DOHH2 (cell line): ENCODE data around the gene MEGF11.

Source experiments
- H3F3A ChIP-seq: fragments of 200-600 bp; sonication (generic), shearing (Covaris generic); 2 replicates; pipeline ENCODE4 v1.6.0; 2016; ENCODE audit warnings: antibody characterized with exemption, mild to moderate bottlenecking; ENCODE audit not compliant: control insufficient read depth, insufficient read depth
- H3K27ac ChIP-seq: fragments of 200-600 bp; sonication (generic); 2 replicates; pipeline ENCODE4 v1.5.1; 2014; ENCODE audit warnings: low read depth, mild to moderate bottlenecking, low read length, moderate library complexity
- H3K27me3 ChIP-seq: fragments of 200-600 bp; sonication (generic); 2 replicates; pipeline ENCODE4 v1.6.1; 2014; ENCODE audit warnings: mild to moderate bottlenecking, low read length, mixed read lengths; ENCODE audit not compliant: control insufficient read depth
- H3K36me3 ChIP-seq: fragments of 200-600 bp; sonication (generic); 2 replicates; pipeline ENCODE4 v1.6.1; 2014; ENCODE audit warnings: mild to moderate bottlenecking, low read length, moderate library complexity, mixed read lengths; ENCODE audit not compliant: control insufficient read depth
- H3K4me1 ChIP-seq: fragments of 200-600 bp; sonication (generic); 2 replicates; pipeline ENCODE4 v1.6.1; 2014; ENCODE audit warnings: mild to moderate bottlenecking, low read length, mixed read lengths; ENCODE audit not compliant: control insufficient read depth
- H3K4me2 ChIP-seq: fragments of 200-600 bp; sonication (generic); 2 replicates; pipeline ENCODE4 v1.6.0; 2014; ENCODE audit warnings: mild to moderate bottlenecking, low read length, moderate library complexity
- H3K4me3 ChIP-seq: fragments of 200-600 bp; sonication (generic); 2 replicates; pipeline ENCODE4 v1.5.1; 2014; ENCODE audit warnings: mild to moderate bottlenecking, low read length, mixed read lengths
- H3K79me2 ChIP-seq: fragments of 200-600 bp; sonication (generic); 2 replicates; pipeline ENCODE4 v1.6.1; 2014; ENCODE audit warnings: mild to moderate bottlenecking, low read length, mixed read lengths; ENCODE audit not compliant: control insufficient read depth
- H3K9me2 ChIP-seq: fragments of 200-600 bp; sonication (generic); replicated peaks from 2 replicates; pipeline ENCODE4 v1.6.1; 2014; ENCODE audit warnings: mild to moderate bottlenecking, low read length, mixed read lengths; ENCODE audit not compliant: control insufficient read depth
- H3K9me3 ChIP-seq: fragments of 200-600 bp; sonication (generic); 2 replicates; pipeline ENCODE4 v1.6.1; 2014; ENCODE audit warnings: antibody characterized with exemption, low read length, mixed read lengths; ENCODE audit not compliant: control insufficient read depth, insufficient read depth
- H4K20me1 ChIP-seq: fragments of 200-600 bp; sonication (generic); 2 replicates; pipeline ENCODE4 v1.6.0; 2014; ENCODE audit warnings: low read depth, mild to moderate bottlenecking, antibody characterized with exemption, low read length, moderate library complexity; ENCODE audit not compliant: control insufficient read depth, insufficient read depth
- CTCF ChIP-seq: fragments of 200-600 bp; sonication (generic); IDR thresholded peaks from one replicate; pipeline ENCODE4 v1.5.1; 2014; ENCODE audit warnings: antibody characterized with exemption, mild to moderate bottlenecking, low read depth, low read length; ENCODE audit not compliant: poor library complexity, severe bottlenecking
- EZH2phosphoT487 ChIP-seq: fragments of 200-600 bp; sonication (generic); IDR thresholded peaks from 2 replicates; pipeline ENCODE4 v1.6.1; 2017; ENCODE audit warnings: borderline replicate concordance, mild to moderate bottlenecking, antibody characterized with exemption, low read length, moderate library complexity, mixed read lengths

The MEGF11 gene

GRCh38 chr15:66096688-66097058 lies 156.9 kb downstream of the MEGF11 start:
- H3K27ac ChIP-seq, result no peak overlapping the region

GRCh38 chr15:66095871-66096687 lies 157.5 kb downstream of the MEGF11 start:
- no peaks in the 10 kb centered on the region for H3K9me2 ChIP-seq
- no peaks in the 10 kb centered on the region for H3F3A ChIP-seq
- no peaks in the 10 kb centered on the region for H3K79me2 ChIP-seq
- H3K9me3 ChIP-seq, result no peaks in the 10 kb centered on the region
- peaks cover 40% of the 10 kb centered on the region for H3K36me3 ChIP-seq
- no peak overlapping the region for H3K4me3 ChIP-seq
- H3K4me1 ChIP-seq, result no peaks in the 10 kb centered on the region
- TF ChIP-seq CTCF (no peak), EZH2phosphoT487 (no peak)
- no peak overlapping the region for H3K4me2 ChIP-seq
- H3K27ac ChIP-seq, result no peak overlapping the region
- no peaks in the 10 kb centered on the region for H3K27me3 ChIP-seq
- no peaks in the 10 kb centered on the region for H4K20me1 ChIP-seq

More at GRCh38 chr15:66096688-66097058, 156.9 kb downstream of the MEGF11 start:
- no peaks in the 10 kb centered on the region for H3K27me3 ChIP-seq
- no peaks in the 10 kb centered on the region for H3K4me1 ChIP-seq
- H3K9me3 ChIP-seq, result no peaks in the 10 kb centered on the region
- TF ChIP-seq CTCF, result no peak
- no peak for TF ChIP-seq EZH2phosphoT487
- H3K4me3 ChIP-seq, result no peak overlapping the region
- H4K20me1 ChIP-seq, result no peaks in the 10 kb centered on the region
- H3K9me2 ChIP-seq, result no peaks in the 10 kb centered on the region
- H3K4me2 ChIP-seq, result no peak overlapping the region
- H3K79me2 ChIP-seq, result no peaks in the 10 kb centered on the region
- no peaks in the 10 kb centered on the region for H3F3A ChIP-seq
- H3K36me3 ChIP-seq, result peaks cover 40% of the 10 kb centered on the region

GRCh38 chr15:66094331-66094730 lies 159.2 kb downstream of the MEGF11 start:
- H3K79me2 ChIP-seq, result no peaks in the 10 kb centered on the region; the same call in 1 of the 2 replicates
- H3K27ac ChIP-seq, result no peak overlapping the region
- peaks cover 47% of the 10 kb centered on the region for H3K36me3 ChIP-seq
- no peaks in the 10 kb centered on the region for H3F3A ChIP-seq
- no peaks in the 10 kb centered on the region for H3K9me2 ChIP-seq
- H3K4me1 ChIP-seq, result no peaks in the 10 kb centered on the region
- TF ChIP-seq EZH2phosphoT487 (no peak), CTCF (no peak)
- no peaks in the 10 kb centered on the region; the same call in 1 of the 2 replicates for H4K20me1 ChIP-seq
- H3K9me3 ChIP-seq, result no peaks in the 10 kb centered on the region
- no peak overlapping the region for H3K4me3 ChIP-seq
- H3K27me3 ChIP-seq, result no peaks in the 10 kb centered on the region
- no peak overlapping the region for H3K4me2 ChIP-seq
